AG10803 (cell line): ENCODE data around the gene SMG6.

Experiments used
- DNase-seq: peaks from one replicate; pipeline ENCODE4 v3.0.0; 2010; ENCODE audit warnings: low read depth
- H3K4me3 ChIP-seq: 2 replicates; pipeline ENCODE4 v1.5.1; 2011; ENCODE audit warnings: mild to moderate bottlenecking, low read length, control low read depth
- CTCF ChIP-seq: conservative IDR thresholded peaks from 2 replicates; pipeline ENCODE4 v1.5.1; 2011; ENCODE audit warnings: mild to moderate bottlenecking, low read length, control low read depth, inconsistent platforms

SMG6 gene

GRCh38 chr17:2238432-2239169, 65.0 kb downstream of the SMG6 start:
- TF ChIP-seq CTCF = no peak
- no peak for DNase-seq
- H3K4me3 ChIP-seq = peak overlapping the region; percentile 21

GRCh38 chr17:2237950-2238349, 65.6 kb downstream of the SMG6 start:
- TF ChIP-seq CTCF = no peak
- DNase-seq = peak; percentile 65
- no peak overlapping the region for H3K4me3 ChIP-seq

GRCh38 chr17:2237521-2237921, 66.1 kb downstream of the SMG6 start:
- no peak overlapping the region for H3K4me3 ChIP-seq
- no peak for TF ChIP-seq CTCF
- peak; percentile 93 for DNase-seq

GRCh38 chr17:2235792-2236366, 67.7 kb downstream of the SMG6 start:
- peak; percentile 95 for DNase-seq
- TF ChIP-seq CTCF = peak; percentile 23
- no peak overlapping the region for H3K4me3 ChIP-seq

- no peak overlapping the region for H3K4me3 ChIP-seq
- no peak for DNase-seq
- no peak for TF ChIP-seq CTCF
These were observed 68.3 kb downstream of the SMG6 start for GRCh38 chr17:2235265-2235664.

DNA sequence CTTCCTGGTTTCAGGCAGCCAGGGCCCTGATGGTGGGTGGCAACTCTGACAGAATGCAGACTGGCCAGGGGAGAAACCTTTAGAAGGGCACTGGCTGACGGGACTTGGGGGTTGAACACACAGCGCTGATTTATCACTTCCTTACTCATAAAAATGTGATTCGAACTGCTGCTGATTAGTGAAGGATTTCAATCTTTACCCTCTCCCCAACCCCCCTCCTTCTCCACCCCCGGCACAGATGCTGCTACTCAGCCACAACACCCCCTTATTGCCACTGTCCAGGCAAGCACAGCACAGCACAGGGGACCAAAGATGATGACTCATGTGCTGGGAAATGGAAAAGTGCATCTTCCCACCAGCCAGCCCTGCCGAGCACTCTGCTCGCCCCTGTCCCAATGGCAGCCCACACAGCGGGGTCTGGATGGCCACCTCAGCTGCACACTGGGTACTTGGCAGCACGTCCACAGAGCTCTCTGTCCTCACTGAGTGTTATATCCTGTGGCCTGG, 70.1 kb downstream of the SMG6 start:
- DNase-seq = peak; percentile 86
- no peak overlapping the region for H3K4me3 ChIP-seq
- TF ChIP-seq CTCF = no peak

DNA sequence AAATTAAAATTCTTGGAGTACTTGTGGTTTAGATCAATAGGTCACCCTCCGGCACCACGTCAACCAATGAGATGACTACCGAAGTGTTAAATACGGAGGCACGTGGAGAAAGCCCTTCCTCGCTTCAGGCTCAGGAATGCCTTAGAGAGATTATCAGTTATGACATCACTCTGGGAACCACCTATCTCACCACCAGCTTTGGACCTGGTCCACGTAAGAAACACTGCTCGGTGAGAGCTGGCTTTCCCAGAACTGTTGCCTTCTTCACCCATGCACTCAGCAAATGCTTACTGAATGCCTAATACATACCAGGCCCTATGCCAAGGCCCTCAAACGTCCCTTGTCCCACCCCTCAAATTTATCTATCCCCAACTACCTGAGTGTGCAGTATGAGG, 71.3 kb downstream of the SMG6 start:
- no peak overlapping the region for H3K4me3 ChIP-seq
- no peak for TF ChIP-seq CTCF
- DNase-seq = peak; percentile 95
